NCI-H1092 treated with DMSO at 0.1 percent for 48 hours (cell line): ENCODE measurements around the gene DGCR2.
"Not testable (repeated sequence)": the region's sequence is repeated elsewhere in the genome, so short reads cannot be mapped to it uniquely, and the experiment has no call there.

Experiments used
- DNase-seq: peaks from one replicate; lab custom pipeline; 2025; lab: John Stamatoyannopoulos, UW

DGCR2 gene

DNA sequence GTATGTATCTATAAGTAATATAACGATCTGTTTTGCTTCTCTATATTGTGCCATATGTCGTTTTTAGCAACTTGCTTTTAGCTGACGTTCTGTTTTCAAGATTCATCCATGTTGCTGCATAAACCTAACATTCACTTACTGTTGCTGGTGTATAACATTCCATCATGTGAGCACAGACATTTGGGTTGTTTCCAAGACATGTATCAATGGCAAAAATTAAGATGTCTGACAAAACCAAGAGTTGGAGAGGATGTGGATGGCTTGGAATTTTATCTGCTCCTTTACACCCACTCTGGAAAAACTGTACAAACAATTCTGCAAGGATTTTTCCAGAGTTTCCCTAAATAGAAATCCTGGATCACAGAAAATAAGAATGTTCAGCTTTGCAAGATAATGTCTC is 40.9 kb downstream of the DGCR2 start:
- no peak for DNase-seq

DNA sequence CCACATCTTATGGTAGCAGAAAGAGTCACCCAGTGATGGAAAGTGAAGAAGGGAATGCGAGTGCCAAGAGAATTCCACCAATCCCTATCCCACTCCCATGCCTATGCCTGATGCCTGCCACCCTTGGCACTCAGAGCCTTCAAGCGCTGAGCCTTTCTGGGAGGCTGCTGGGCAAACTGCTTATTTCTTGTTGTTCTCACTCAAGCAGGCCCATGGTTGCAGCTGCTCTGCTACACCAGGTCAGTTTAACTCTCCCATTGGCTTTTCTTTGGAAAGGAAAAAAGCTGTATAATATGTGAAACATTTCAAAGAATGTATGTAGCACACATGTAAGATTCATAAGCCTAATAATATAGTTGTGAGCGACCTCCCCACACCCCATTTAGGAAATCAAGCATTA is 41.4 kb downstream of the DGCR2 start:
- DNase-seq = no peak

DNA sequence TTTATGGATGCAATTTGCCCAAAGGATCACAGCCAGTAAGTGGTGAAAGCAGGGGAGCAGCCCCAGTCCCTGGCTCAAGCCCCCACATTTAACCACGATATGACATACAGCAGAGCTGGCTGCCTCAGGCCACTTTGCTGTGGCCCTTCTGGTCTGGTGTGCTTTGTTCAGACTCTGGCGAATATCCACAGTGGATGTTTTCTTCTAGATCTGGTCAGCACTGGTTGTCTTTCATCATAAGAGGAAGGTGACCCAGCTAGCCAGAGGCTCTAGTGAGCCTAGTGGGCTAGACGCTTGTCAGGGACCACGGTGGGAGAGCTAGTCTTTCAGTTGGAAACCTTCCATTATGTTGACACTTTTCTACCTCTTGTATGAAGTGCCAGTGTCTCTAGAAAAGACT is 42.5 kb downstream of the DGCR2 start:
- DNase-seq = no peak

DNA sequence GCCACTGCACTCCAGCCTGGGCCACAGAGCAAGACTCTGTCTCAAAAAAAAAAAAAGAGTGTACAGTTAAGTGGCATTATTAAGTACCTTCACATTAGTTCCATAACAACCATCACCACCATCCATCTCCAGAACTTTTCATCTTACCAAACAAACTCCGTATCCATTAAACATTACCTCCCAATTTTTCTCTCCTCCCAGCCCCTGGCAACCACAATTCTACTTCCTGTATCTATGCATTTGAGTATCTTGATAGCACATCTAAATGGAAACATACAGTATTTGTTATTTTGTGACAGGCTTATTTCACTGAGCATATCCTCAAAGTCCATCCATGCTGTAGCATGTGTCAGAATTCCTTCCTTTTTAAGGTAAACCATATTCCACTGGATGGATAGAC is 46.8 kb downstream of the DGCR2 start:
- no peak for DNase-seq

DNA sequence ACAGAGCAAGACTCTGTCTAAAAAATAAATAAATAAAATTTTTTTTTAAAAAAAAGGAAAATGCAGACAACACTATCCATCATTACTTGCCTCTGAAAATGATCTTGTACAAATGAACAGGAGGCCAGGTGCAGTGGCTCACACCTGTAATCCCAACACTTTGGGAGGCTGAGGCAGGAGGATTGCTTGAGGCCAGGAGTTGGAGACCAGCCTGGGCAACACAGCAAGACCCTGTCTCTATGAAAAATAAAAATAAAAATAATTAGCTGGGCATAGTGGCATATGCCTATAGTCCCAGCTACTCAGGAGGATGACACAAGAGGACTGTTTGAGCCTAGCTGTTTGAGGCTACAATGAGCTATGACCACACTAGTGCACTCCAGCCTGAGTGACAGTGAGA is 49.4 kb downstream of the DGCR2 start:
- DNase-seq = not testable (repeated sequence)

DNA sequence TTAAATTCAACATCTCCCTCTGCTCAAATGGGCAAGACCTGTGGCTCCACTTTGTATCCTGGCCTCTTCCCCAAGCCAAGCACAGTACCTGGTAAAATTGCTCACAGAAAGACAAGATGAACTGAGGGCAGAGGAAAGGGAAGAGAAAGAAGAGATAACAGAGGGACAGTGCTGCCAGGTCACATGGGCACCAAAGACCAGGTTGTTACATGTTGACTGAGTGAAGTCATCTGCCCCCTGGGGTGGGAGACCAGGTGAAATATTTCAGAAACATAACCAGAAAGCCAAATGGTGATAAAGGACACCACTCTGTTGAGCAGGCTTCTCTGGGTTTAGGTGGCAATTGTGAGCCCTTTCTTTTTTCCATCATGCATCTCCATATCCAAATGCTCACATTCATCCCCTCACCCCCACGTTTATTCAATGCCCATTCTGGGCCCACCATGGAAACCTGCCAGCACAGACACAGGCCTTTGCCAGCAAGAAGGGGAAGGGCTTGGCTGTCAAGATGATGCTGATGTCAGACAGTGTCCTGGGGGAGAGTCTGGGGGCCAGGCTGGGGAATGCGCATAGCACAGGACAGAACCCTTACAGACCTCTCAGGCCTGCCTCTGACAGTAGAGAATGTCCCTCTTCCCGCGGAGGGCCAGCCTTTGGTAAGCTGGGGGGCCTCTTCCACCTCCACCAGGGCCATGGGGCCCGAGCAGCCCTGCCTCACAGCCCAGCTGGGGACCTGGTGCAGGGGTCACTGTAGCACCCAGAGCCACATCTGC is 51.6 kb downstream of the DGCR2 start:
- no peak for DNase-seq

DNA sequence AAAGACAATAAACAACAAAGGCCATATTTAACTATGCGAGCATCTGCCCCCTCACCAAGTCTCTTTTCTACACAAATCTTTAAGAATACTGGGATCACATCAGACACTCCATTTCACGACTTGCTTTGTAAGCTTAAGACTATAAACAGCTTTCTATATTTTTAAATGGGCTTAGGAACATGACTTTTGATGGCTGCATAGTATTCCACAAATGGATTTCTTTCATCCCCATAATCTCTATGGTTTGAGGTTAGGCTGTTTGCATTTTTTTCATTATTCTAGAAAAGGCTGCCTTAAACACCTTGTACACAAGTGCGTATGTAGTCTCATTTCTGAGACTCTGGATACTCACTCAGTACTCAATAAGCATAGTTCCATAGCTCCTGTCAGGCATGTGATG is 52.8 kb downstream of the DGCR2 start:
- DNase-seq = no peak

DNA sequence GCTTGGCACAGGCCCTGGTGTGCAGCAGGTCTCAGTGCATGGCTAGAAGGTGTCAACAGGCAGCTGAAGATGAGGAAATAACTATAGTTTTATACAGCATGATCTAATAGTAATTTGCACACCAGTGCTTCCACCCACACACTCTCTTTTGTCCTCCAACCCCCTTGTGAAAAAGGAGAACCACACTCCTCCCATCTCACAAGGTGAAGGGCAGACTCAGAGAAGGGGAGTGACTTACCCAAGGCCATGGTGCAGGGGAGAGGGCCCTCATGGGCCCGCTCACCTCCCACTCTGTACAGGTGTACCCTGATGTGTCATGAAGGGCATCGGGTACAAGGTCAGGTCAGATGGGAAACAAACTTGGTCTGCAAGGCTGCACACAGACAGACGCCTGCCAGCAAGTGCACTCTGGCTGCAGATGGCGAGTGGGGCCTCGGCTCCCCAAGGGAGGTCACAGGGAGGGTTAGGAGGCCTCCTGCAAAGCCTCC is 53.4 kb downstream of the DGCR2 start:
- no peak for DNase-seq

DNA sequence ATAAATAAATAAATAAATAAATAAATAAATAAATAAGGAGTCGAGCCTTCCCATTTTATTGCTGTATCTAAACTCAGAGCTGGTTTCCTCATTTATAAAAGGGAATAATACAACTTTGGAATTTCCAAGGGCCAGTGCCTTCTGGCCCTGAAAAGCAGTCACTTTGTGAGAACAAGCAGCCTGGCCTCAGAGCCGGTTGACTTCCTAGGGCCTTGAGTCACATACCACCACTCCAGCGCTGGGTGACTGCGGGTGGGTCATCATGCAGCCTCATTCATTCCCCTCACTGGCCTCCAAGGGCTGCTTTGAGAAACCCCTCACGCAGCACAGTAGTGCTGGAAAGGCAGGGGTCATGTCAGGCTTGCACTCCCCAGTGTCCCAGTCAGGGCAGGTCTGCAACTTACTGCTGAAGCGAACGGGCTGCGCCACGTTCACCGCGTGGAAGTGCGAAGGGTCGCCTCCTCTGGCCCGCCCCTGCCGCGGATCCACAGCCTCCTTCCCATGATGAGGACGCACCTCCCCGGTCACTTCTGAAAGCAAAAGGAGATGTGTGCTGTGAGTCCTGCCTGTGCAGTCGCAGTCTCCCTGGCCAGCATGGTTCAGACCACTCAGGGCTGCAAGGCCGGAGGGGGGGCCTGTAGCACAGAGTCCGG is 54.4 kb downstream of the DGCR2 start:
- DNase-seq = no peak

DNA sequence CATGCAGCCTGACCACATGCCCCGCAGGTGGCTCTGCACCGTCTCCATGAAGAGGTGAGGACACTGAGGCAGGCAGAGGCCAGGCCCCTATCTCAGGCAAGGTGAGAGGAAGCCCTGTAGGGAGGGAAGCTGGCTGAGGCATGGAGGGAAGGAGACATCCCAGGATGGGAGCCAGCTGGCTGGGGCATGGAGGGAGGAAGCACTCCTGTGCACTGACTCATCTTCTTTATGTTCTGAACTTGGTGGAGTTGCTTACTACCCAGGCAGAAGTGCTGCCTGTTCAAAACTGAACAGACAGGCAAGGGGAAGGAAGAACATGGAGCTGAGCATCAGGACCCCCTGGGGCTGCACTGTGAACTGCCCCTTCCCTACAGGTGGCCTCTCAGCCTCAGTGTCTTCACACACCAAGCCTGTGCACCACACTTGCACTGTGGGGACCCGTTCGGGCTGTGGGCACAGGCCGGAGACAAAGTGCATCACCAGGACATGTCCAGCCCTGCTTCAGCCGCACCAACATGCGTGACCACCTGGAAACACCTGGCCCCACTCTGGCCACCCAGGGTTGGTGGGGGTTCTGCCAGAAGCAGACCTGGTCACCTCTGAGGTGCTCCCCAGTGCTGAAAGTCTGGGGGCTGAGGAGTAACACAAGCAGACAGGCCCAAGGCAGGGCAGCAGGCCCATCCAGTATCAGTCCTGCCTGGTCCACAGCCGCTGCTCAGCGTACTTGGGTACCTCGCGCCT is 55.5 kb downstream of the DGCR2 start:
- no peak for DNase-seq

DNA sequence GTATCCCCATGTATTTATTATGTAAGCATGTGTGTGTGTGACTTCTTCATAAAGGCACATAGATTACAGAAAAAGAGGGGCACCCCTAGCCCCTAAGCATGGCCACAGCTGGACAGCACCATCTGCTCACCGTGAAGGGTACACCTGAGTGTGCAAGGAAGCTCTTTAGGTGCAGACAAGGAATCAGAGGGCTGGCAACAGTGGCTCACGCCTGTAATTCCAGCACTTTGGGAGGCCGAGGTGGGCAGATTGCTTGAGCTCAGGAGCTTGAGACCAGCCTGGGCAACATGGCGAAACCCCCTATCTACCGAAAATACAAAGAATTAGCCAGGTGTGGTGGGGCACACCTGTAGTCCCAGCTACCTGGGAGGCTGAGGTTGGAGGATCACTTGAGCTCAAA is 56.3 kb downstream of the DGCR2 start:
- DNase-seq = no peak

DNA sequence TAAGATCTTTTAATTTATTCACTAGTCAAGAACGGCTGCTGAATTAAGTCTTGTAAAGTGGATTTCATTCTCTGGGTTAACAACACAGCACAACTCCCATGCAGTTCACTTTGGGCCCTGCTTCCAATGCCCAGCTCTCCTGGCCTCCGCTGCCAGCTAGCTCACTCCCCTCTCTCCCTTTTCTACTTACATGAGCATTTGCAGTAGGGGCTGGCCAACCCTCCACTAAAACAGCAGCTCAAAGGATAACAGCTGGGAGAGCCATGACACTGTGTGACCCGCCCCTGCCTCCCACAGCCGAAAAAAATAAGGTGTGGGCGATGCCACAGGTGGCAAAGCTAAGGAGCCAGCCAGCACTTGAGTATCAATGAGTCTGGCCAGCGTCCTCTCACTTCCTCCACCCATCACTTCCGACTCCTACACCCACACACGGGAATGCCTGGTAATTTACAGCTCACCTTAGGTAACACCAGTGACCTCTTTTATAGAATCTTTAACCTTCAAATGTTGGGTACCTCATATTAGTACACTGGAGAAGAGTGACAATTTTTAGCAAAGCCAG is 56.8 kb downstream of the DGCR2 start:
- DNase-seq = no peak

DNA sequence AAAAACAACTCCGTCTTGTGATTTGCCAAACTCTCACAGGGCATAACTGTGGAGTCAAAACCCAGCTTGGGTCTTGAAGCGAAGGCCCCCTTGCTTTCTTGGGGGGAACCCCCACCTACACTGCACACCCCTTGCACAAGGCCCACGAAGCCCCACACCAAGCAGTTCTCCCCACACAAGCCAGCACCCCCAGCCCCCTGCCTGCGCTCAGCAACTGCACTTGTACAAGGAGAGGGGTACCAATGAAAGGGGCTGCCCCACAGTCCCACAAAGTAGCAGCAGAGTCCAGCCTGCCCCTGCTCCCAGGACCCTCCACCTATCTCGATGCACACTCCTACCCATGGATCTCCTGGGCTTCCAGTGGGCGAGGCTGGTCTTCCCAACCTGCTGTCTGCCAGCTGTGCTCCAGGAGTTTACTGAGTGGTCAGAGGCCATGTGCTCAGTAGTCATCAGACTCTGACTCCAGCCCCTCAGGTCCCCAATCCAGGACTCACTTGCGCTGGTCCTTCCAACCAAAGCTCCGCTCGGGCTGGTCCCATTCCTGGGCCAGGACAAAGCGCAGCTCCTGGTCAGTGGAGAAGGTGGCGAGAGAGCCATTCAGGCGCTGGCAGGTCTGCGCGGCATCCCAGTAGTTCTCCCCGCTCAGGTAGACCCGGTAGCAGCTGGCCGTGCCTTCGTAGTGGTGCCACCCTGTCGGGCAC is 57.7 kb downstream of the DGCR2 start:
- no peak for DNase-seq

DNA sequence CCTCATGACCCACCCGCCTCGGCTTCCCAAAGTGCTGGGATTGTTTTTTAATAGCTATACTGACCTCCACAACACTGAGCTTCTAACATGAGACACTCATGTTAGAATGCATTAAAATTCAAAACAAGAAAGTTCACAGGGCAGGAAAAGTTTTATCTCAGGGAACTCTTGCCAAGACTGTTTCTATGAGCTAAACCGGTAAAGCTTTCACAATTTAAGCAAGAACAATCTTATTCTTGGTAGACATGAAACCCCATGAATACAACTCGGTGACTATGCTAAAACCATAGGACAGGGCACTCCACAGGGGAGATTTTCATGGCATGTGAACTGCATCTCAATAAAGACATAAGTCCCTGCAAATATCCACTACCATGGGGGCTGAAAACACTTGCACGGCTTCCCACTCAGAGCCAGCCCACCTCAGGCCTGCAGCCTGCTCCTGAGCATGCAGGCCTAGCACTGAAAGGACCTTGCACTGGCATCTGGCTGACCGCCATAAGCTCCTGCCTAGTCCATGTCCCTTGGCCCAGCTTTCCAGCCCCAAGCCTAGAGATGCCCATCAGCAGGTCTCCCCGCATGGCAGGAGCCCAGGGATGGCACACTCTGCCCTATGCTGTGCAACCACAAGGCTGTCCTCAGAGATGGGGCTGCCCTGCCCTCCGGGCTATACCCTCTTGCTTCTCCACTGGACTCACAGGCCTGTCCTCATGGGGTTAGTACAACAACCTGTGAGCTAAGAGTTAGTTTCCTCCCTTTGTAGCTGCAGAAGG is 58.4 kb downstream of the DGCR2 start:
- DNase-seq = no peak

DNA sequence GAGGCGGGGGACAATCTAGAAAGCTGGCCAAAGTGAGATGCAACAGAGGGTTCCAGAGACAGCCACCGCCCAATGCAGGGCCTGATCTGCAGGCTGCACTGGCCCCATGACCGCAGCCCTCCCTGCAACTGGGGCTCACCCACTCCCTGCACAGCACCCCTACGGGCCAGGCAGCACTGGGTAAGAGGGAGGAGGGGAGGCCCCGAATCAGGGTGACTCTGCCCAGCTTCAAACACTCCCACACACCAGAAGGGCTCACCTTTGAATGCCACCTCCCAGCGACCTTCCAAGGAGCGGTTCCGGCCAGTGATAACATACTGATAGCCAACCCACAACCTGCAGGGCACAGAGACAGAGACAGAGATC is 59.3 kb downstream of the DGCR2 start:
- DNase-seq = no peak

DNA sequence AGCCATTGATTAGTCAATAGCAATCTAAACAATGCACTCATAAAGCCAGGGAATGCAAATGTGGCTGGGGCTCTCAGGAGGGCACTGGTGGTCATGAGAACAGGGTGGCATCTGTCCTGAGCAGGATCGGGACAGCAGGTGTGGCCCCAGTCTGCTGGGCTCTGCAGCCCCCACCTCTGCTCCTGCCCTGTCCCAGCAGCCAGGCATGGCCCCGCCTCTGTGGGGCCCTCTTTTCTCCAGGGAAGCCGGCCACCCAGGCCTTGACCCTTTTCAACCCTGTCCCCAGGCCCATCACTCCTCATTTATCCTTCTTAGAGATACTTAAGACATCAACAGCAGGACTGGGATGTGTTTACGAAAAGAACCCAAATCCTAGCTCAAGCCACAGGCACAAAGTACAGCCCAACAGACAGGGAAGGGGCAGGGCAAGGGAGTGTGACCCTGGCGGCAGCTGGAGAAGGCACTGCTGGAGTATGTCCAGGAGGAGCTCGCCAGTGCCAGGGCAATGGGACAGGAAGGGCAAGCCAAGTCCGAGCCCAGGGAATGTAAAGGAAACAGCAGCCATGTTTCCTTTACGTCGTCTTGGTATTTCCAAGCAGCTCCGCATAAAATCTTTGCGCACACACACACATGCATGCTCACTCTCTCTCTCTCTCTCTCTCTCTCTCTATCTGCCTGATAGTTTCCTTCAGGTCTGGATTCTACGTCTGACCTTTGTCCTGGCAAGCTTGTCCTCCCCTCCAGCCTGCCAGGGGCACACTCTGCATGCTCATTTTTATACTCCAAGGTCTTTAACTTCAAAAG is 59.9 kb downstream of the DGCR2 start:
- DNase-seq = no peak

DNA sequence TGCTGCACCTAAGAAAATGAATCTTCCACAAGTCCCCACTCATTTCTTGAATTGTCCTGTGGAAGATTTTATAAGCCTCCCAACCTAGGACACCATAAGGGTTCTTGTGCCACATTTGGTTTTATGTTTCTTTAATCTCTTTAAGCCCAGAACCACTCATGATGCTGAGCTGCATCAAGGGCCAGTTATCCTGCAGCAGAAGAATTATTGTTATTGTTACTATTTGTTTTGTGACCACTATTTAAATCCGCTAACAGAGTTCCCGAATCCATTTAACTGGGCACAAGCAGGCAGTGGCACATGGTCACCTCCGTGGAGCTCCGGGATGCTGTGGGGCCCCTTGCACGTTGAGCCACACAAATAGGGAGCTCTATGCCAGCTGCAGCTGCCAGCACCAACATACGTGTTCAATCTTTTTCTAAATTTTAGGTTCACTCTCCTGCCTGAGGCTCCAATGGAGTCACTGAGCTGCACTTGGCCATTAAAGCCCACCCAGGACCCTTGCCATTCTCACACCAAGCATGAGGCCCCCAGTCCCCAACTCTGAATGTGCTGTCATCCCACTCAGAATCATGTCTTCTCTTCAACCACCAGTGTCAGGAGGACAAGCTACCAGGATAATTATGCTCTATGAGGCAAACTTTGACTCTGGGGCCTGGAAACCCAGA is 60.6 kb downstream of the DGCR2 start:
- DNase-seq = no peak

DNA sequence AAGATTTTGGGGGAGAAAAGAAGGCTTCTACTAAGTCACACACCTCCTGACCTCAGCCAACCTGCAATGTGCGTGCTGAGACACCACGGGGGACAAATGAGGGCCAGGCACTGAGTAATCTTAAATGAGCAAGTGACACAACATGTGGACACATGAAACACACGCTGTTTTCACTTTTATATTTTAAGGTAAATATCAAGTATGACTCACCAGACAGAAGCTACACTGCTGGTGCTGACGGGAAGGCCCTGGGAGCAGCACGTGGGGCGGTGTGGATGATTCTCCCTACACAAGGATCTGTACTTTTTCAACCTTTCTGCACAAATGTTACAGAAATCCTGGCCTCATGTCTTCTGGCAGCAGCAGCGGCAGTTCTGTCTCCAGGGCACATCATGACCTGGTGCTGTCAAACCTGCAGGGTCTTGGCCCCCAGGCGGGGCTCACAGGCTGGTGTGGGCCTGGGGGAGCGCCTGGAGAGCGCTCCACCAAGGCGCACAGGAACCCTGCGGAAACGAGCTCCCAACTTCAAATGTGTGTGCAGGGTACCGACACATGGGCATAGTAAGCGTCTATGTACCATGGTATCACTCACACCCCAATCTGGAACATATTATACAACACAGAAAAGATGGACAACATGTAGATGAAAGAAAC is 61.7 kb downstream of the DGCR2 start:
- no peak for DNase-seq

DNA sequence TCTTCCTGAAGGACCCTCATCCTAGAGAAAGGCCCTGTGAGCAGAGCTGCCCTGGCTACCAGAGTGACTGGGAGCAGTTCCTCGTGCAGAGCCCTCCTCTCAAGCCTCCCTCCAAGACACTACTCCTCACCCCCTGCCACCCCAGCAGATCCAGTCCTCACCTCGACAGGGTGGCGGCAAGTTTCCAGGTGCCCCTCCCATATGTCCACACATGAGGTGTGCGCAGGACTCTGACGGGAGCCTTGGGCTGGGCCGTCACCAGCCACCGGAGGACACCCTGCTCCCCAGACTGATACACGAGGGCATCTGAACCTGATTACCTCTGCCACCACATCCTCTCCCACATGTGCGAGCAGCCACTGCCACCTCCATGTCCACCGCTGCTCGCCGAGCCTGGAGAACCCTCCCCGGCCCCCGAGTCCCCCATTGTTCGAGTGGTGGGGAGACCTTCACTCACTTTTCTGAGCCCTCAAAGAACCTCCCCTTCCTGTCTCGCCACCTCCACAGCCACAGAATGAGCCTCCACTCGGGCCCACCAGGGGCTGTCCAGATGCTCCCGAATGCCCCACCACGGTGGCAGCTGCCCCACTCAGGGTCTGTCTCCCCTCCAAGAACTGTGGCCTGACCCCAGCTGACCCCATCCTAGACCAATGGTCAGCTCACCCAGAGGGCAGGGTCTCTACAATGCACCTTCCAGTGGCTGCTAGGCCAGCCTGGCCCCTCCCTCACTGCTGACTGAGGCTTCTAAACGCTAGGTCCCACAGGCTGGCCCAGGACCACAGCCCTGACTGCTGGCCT is 62.5 kb downstream of the DGCR2 start:
- no peak for DNase-seq
